Astrocyte of the hippocampus (primary cell): ENCODE measurements around the gene VENTX.
"Not testable (repeated sequence)": the region's sequence is repeated elsewhere in the genome, so short reads cannot be mapped to it uniquely, and the experiment has no call there.

ENCODE experiments used
- DNase-seq: peaks from one replicate; pipeline ENCODE4 v3.0.0; 2011; ENCODE audit warnings: low read depth, low spot score

Gene VENTX

GRCh38 chr10:133214468-133215410 is 22.9 kb upstream of the VENTX start:
- no peak for DNase-seq

DNA sequence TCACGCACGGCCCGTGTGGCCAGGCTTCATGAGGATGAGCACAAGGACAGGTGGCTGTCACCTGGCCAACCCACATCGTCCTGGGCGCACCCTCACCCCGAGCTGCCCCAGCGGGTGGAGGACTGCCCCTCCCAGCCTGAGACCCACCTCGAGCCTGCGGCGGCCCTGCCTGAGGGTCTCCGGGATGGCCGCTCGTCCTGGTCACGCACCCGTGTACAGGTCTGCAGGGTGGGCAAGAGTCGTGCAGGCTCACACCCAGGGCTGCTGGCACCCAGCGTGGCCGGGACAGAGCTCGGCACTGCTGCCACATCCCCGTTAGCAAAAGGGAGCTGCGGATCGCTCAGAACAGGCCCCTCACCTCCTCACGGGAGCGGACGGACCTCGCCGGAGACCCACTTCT is 22.1 kb upstream of the VENTX start:
- no peak for DNase-seq

DNA sequence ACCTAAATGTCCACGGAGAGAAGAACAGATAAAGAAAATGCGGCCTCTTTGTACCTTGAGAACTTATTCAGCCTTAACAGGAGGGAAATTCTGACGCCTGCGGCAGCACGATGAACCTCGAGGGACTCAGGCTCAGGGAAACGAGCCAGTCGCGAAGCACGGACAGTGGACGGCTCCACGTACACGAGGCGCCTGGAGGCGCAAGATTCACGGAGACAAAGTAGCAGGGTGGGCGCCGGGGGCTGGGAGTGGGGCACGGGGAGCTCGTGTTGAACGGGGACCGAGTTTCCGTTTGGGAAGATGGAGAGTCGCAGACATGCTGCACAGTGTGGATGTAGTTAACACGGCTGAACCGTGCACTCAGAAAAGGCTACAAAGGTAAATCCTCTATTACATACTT is 20.9 kb upstream of the VENTX start:
- no peak for DNase-seq

DNA sequence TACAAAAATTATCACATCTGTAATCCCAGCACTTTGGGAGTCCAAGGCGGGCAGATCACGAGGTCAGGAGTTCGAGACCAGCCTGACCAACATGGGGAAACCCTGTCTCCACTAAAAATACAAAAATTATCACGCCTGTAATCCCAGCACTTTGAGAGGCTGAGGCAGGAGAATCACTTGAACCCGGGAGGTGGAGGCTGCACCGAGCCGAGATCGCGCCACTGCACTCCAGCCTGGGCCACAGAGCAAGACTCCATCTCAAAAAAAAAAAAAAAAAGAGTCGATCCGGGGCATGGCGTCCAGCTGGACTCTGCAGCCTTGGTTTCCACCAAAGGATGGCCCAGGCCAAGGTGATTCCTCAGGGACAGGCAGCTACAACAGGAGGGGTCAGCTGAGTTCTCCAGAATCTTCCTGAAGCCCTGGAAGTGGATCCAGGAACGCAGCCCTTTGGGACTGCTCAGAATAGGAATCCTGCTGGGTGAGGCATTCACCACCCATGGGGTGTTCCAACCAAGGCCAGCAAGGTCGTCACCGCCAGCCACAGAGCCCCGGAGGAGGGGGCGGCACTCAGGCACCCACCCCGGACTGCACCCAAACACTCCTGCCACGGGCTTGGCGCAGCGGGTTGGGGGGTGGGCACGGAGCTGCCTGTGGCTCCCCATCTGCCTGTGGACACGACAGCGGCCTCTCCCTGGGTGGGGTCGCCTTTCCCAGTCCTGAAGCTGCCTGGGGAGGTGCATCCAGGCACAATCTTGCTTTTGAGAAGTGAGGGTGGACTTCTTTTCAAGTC is 19.7 kb upstream of the VENTX start:
- DNase-seq, result no peak

DNA sequence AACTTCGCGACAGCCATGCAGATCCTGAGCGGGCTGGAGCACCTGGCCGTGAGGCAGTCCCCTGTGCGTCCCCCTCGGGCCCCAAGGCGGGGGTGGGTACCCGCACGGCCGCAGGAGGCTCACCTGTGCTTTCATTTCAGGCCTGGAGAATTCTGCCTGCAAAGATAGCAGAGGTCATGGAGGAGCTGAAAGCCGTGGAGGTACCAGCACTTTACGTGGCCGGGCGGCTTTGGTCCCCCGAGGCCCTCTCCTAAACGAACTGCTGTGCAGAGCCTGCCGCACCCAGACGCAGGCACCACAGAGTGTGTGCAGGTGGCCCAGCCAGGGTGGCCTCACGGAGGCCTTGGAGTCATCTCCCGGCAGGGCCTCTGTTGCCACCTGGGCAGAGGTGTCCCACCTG is 18.8 kb upstream of the VENTX start:
- DNase-seq, result no peak

GRCh38 chr10:133219782-133220181 is 17.9 kb upstream of the VENTX start:
- DNase-seq, result no peak

GRCh38 chr10:133221331-133221730 is 16.3 kb upstream of the VENTX start:
- no peak for DNase-seq

GRCh38 chr10:133221756-133222155 is 15.9 kb upstream of the VENTX start:
- DNase-seq, result not testable (repeated sequence)

DNA sequence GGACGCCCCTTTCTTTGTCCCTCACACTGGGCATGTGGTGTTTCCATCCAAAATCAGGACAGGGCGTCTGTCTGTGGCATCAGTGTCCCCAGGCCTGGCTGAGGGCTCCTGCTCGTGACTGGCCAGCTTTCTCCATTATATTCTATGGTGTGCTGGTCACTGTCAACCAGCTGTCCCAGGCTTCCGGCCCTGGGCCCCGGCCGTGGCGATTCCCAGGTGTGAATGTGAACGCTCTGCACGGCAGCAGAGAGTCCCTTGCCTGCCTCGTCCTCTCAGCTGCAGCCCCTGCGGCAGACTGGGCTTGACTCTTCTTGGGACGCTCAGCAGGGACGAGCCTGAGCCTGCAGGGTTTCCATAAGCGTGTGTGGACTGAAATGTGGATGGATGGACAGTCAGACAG is 13.6 kb upstream of the VENTX start:
- DNase-seq, result no peak

DNA sequence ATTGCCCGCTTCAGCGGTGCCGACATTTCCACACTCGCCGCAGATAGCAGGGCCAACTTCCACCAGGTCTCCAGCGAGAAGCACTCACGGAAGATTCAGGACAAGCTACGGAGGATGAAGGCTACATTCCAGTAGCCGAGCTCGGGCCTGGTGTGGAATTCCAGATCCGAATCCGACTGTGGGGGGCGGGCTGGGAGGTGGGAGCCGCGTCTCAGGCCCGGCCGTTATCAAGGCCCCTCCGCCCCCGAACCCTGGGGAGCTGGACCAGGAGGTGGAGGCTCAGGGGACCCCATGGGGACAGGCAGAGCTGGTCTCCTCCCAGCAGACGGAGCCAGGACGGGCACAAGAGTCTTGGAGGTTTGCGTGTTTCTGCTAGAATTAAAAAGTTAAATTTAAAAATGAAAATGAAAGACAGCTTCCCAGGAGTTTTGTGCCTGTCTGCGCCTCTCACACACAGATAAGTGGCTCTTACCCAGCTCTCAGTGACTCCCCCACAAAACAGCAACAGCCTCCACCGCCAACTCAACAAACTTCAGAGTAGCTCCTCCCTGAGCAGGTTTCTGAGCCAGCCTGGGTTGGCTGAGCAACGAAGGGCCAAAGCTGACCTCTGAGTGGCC is 12.8 kb upstream of the VENTX start:
- DNase-seq, result no peak

DNA sequence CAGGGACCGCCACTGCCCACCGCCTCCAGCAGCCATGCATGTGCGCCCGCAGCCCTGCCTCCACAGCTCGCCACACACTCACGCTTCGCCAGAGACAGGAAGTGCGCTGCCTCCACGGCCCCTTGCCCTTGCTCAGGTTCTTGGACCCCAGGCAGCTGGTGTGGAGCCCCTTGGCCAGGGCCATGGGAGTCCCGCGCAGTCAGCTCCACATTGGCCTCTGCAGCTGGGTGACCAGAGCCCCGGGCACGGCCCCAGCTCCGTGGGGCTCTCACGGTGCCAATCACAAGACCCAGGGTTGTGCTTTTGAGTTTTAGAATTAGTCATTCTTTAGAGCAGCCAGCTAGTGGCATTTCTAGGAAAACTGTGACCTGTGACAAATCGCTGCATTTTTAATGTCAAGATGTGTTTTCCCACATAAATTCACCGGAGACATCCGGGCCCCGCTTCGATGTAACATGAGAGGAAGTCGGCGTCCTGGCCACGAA is 11.9 kb upstream of the VENTX start:
- DNase-seq, result no peak

DNA sequence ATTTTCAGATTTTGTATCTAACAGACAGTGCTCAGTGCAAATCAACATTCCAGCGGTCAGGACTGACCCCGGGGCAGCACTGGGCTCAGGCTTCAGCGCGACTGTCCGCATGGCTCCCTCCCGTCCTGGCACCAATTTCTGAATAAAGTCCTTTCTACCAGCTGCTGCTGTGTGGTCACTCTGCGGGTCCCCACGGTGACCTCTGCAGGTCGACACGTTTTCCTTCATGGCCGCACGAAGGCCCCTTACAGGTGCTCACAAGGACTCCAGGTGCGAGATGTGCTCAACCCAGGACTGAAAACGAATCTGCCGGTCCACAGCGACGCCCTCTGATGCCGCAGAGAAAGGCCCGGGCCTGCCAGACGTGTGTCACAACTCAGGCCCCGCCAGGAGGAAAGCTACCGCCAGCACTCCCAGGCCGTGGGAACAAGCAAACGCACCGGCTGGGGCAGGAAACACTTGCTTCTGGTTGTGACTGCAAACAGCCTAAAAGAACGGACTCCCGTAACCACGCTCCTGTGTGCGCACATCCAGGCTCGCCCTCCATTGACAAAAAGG is 11.3 kb upstream of the VENTX start:
- no peak for DNase-seq

DNA sequence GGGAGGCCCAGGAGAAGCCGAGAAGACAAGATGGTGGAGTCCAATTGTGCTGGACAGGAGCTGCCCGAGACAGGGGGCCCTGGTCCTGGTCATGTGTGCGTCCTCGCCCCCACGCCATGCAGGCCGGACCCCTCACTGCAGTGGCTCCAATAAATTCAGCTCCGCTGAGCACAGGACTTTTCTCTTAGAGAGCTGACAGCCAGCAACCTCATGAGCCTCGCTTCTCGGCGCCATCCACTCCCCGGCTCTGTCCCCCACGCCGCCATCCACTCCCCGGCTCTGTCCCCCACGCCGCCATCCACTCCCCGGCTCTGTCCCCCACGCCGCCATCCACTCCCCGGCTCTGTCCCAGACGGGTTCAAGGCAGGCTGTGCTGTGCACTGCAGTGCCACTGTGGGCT is 10.4 kb upstream of the VENTX start:
- DNase-seq, result no peak

DNA sequence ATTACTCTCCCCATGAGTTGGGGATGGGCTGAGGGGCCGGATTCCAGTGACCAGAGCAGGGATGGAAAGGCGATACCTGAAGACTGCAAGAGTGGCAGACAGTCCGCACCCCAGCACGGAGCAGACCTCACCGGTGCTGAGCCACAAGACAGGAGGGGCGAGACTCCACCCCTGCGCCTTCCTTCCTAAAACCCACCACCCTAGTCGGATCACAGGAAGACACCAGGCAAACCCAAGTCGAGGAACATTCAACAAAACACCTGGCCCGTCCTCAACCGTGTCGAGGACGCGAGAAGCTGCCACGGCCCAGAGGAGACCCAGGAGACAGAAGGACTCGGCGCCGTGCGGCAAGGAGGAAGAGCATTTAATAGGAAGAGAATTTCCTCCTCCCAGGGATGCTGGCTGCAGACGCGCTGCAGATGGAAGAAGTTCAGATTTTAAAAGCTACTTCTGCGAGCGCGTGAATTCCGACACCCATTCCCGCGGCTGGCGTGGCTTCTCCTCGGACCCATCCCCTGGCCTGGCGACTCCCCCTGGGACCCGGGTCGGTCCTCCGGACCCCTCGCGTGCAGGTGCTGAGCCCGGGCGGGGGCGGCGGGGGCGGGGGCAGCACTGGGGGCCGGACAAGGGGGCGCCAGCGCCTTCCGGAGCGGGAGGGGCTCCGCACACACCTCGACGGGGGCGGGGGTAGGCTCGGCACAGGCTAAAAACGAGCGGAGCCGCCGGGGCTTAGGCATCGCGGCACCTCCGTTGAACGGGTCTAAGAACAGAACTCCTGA is 8.2 kb upstream of the VENTX start:
- DNase-seq, result no peak

DNA sequence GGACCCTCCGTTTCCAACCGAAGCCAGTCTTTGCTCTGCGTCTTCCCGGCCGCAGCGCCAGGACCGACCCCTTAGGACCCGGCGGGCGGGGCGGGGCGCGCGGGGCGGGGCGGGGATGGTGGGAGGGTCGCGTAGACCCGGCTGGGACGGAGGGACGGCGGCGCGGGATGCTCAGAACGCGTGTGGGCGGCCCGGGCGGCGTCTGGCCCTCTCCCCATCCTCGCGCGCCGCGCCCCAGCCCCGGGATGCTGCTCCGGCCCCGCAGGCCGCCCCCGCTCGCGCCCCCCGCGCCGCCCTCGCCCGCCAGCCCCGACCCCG is 7.7 kb upstream of the VENTX start, which contains the start of gene UTF1:
Gene UTF1, plus strand, starts transcription at position 174 of the 318 bp plus-strand sequence. Its CDS starts 72 bp downstream, at position 246.
- no peak for DNase-seq

GRCh38 chr10:133230387-133231195 is 7.1 kb upstream of the VENTX start:
- peak; percentile 30 for DNase-seq

DNA sequence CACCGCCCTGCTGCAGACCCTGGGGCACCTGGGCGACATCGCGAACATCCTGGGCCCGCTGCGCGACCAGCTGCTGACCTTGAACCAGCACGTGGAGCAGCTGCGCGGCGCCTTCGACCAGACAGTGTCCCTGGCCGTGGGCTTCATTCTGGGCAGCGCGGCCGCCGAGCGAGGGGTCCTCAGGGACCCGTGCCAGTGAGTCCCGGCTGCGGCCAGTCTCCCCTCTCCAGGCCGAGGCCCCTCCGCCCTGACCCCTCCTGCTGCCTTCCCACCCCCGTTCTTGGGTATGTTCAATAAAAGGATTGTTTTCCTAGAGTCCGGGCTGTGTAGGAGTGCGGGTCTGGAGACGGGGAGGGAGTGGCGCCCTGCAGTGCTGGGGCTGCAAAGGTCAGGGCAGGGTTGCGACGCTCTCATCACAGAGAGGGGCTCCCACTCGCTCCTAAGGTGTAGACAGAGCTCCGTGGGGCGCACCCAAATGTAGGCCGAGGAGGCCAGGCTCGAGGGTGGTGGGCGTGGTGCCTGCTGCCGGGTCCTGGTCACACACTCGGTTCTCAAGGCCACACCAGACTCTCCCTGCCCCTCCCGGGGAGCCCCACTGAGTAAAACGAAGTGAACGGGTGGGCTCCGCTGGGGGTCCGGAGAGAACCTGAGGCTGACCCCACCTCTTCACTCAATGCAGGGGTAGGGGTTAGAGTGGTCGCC is 6.3 kb upstream of the VENTX start:
- no peak for DNase-seq

GRCh38 chr10:133231946-133232574 is 5.6 kb upstream of the VENTX start:
- DNase-seq, result no peak

DNA sequence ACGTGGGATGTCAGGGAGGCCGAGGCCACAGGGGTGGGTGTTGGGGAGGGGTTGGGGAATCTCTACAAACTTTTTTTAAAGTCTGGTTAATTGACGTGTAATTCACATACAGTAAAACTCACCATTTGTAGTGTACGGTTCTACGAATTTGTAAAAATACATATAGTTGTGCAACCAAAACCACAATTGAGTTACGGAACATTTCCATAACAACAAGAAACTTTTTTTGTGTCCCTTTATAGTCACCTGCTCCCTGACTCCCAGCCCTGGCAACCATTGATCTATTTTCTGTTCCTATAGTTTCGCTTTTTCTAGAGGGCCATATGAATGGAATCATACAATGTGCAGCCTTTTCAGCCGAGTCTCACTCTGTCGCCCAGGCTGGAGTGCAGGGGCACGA is 2.9 kb upstream of the VENTX start:
- not testable (repeated sequence) for DNase-seq
